Measurements from ENCODE around the gene OR5AU1. TPM values are rescaled to one million over a fixed set of nuclear protein-coding genes. Genes with fewer than 3 reads are reported as not detected.
A peak's percentile ranks its signal among the peaks of the same experiment; 100 is the strongest.

OR5AU1 gene
- total RNA-seq, 1 donor from 2014 or later = not detected

GRCh38 chr14:21112255-21112654, 43.6 kb downstream of the OR5AU1 start:
- Mint-ChIP-seq H3K9me3 (no peaks in the 10 kb centered on the region), H3K27me3 (ENCODE audit: low read depth) (no peaks in the 10 kb centered on the region), H3K4me1 (peaks cover 4% of the 10 kb centered on the region), H3K27ac (ENCODE audit: unreplicated experiment) (no peak overlapping the region), H3K36me3 (ENCODE audit: low read depth) (no peaks in the 10 kb centered on the region), H3K4me3 (no peak overlapping the region)
- no peak for DNase-seq (ENCODE audit: low read depth, low spot score)
- no peak for TF ChIP-seq CTCF (conservative IDR thresholded peaks at IDR 0.05)

- no peaks in the 10 kb centered on the region for H3K36me3 Mint-ChIP-seq (ENCODE audit: low read depth)
- no peak for DNase-seq (ENCODE audit: low read depth, low spot score)
- TF ChIP-seq CTCF (conservative IDR thresholded peaks at IDR 0.05) = no peak
- no peaks in the 10 kb centered on the region for H3K27me3 Mint-ChIP-seq (ENCODE audit: low read depth)
- no peaks in the 10 kb centered on the region for H3K9me3 Mint-ChIP-seq
- H3K4me1 Mint-ChIP-seq = peaks cover 26% of the 10 kb centered on the region
- H3K27ac Mint-ChIP-seq (ENCODE audit: unreplicated experiment) = no peak overlapping the region
- H3K4me3 Mint-ChIP-seq = peak overlapping the region; percentile 13
Observed at GRCh38 chr14:21109377-21110138, 46.3 kb downstream of the OR5AU1 start.

- TF ChIP-seq CTCF (conservative IDR thresholded peaks at IDR 0.05) = no peak
- no peak overlapping the region for H3K4me3 Mint-ChIP-seq
- H3K4me1 Mint-ChIP-seq = peaks cover 31% of the 10 kb centered on the region
- DNase-seq (ENCODE audit: low read depth, low spot score) = no peak
- H3K36me3 Mint-ChIP-seq (ENCODE audit: low read depth) = no peaks in the 10 kb centered on the region
- H3K27me3 Mint-ChIP-seq (ENCODE audit: low read depth) = no peaks in the 10 kb centered on the region
- H3K9me3 Mint-ChIP-seq = no peaks in the 10 kb centered on the region
- no peak overlapping the region for H3K27ac Mint-ChIP-seq (ENCODE audit: unreplicated experiment)
Observed at GRCh38 chr14:21108791-21109190, 47.1 kb downstream of the OR5AU1 start.

GRCh38 chr14:21107283-21107800, 48.5 kb downstream of the OR5AU1 start:
- Mint-ChIP-seq H3K27ac (ENCODE audit: unreplicated experiment) (peak overlapping the region; percentile 68), H3K4me1 (peaks cover 41% of the 10 kb centered on the region)
- no peak for DNase-seq (ENCODE audit: low read depth, low spot score)

More at GRCh38 chr14:21107283-21107800, 48.5 kb downstream of the OR5AU1 start:
- no peak for TF ChIP-seq CTCF (conservative IDR thresholded peaks at IDR 0.05)
- Mint-ChIP-seq H3K27me3 (ENCODE audit: low read depth) (no peaks in the 10 kb centered on the region), H3K9me3 (no peaks in the 10 kb centered on the region), H3K36me3 (ENCODE audit: low read depth) (no peaks in the 10 kb centered on the region), H3K4me3 (peak overlapping the region; percentile 76)

Measured in neural crest cell (in vitro differentiated cells).